H1 (cell line): ENCODE results near the gene NAA38. TPM values are rescaled to one million over a fixed set of nuclear protein-coding genes. Genes with fewer than 3 reads are reported as not detected.

Source experiments
- CTCF ChIA-PET: fragments of 300-600 bp; sonication (Branson Sonifier 250); formaldehyde crosslinking; loops from one replicate; lab custom pipeline; 2021; ENCODE audit not compliant: partially characterized antibody; lab: Charles Lee
- POLR2A ChIA-PET: fragments of 300-600 bp; sonication (Branson Sonifier 250); formaldehyde crosslinking; loops from one replicate; lab custom pipeline; 2021; ENCODE audit warnings: inconsistent platforms; ENCODE audit not compliant: partially characterized antibody; lab: Charles Lee
- DNase-seq, 2 experiments: peaks; one replicate each; pipeline versions ENCODE4 v3.0.0 to v3.0.0-alpha.2; 2010 to 2022; ENCODE audit warnings: low spot score in 2 of 2, low read depth in 1 of 2, mixed read lengths in 1 of 2
- FAIRE-seq: peaks from 2 replicates; lab custom pipeline; 2011; peaks lifted over from hg19 to GRCh38; lab: Jason Lieb, UNC
- H2AFZ ChIP-seq: 2 replicates; pipeline ENCODE4 v1.8.1; 2012; ENCODE audit warnings: low read length, inconsistent platforms
- H2AK5ac ChIP-seq: 2 replicates; pipeline ENCODE4 v1.6.1; 2013; ENCODE audit warnings: low read depth, low read length
- H2BK120ac ChIP-seq: replicated peaks from 2 replicates; pipeline ENCODE3; 2013; ENCODE audit warnings: low read depth, low read length, inconsistent platforms
- H2BK12ac ChIP-seq: 2 replicates; pipeline ENCODE4 v1.6.1; 2013; ENCODE audit warnings: low read depth, low read length
- H2BK15ac ChIP-seq: 2 replicates; pipeline ENCODE4 v1.6.1; 2013; ENCODE audit warnings: low read length
- H2BK20ac ChIP-seq: 2 replicates; pipeline ENCODE4 v1.6.1; 2013; ENCODE audit warnings: low read length
- H2BK5ac ChIP-seq: 2 replicates; pipeline ENCODE4 v1.6.1; 2013; ENCODE audit warnings: low read depth, low read length
- H3K14ac ChIP-seq: 2 replicates; pipeline ENCODE4 v1.6.1; 2013; ENCODE audit warnings: inconsistent platforms; ENCODE audit not compliant: insufficient read length
- H3K18ac ChIP-seq: 2 replicates; pipeline ENCODE4 v1.6.1; 2013; ENCODE audit warnings: low read length; ENCODE audit errors: extremely low read depth
- H3K23ac ChIP-seq: 2 replicates; pipeline ENCODE4 v1.6.1; 2013; ENCODE audit warnings: inconsistent platforms; ENCODE audit not compliant: insufficient read length
- H3K23me2 ChIP-seq: 2 replicates; pipeline ENCODE4 v1.6.1; 2013; ENCODE audit warnings: low read depth, low read length
- H3K27ac ChIP-seq: 2 replicates; pipeline ENCODE4 v1.6.1; 2011; ENCODE audit warnings: low read depth, low read length, inconsistent platforms
- H3K27me3 ChIP-seq, 4 experiments: replicated peaks in 1 of 4; 1 replicate in 1 of 4; 2 replicates in 3 of 4; pipeline versions ENCODE4 v1.6.1 to v1.8.1; 2011 to 2013; ENCODE audit warnings: low read length in 3 of 4, mild to moderate bottlenecking in 3 of 4, inconsistent platforms in 2 of 4, mixed read lengths in 2 of 4, moderate library complexity in 1 of 4; ENCODE audit not compliant: control insufficient read depth in 3 of 4, insufficient read depth in 3 of 4; ENCODE audit errors: extremely low read depth in 1 of 4
- H3K36me3 ChIP-seq, 4 experiments: 2 replicates each; pipeline versions ENCODE4 v1.6.1 to v1.8.1; 2011 to 2013; ENCODE audit warnings: mild to moderate bottlenecking in 4 of 4, low read length in 3 of 4, moderate library complexity in 2 of 4, control low read depth in 1 of 4, inconsistent platforms in 1 of 4; ENCODE audit not compliant: insufficient read depth in 4 of 4, control insufficient read depth in 2 of 4
- H3K4ac ChIP-seq: replicated peaks from 2 replicates; pipeline ENCODE3; 2013; ENCODE audit warnings: low read length, low read depth, mixed read lengths, inconsistent platforms; ENCODE audit not compliant: insufficient read length
- H3K4me1 ChIP-seq, 4 experiments: replicated peaks in 1 of 4; 1 replicate in 1 of 4; 2 replicates in 3 of 4; pipeline versions ENCODE4 v1.6.1 to v1.8.1; 2011 to 2013; ENCODE audit warnings: low read length in 3 of 4, inconsistent platforms in 2 of 4, mixed read lengths in 1 of 4; ENCODE audit not compliant: insufficient read depth in 4 of 4, control insufficient read depth in 3 of 4
- H3K4me2 ChIP-seq, 2 experiments: 2 replicates each; pipeline versions ENCODE4 v1.6.1 to v1.8.1; 2011 to 2013; ENCODE audit warnings: low read depth in 2 of 2, low read length in 2 of 2, control low read depth in 1 of 2, inconsistent platforms in 1 of 2, mild to moderate bottlenecking in 1 of 2; ENCODE audit not compliant: insufficient read depth in 1 of 2
- H3K4me3 ChIP-seq, 4 experiments: fragments of 200-600, 300-600 bp in 1 of 4; sonication (generic), shearing (Covaris generic), sonication (Bioruptor Twin) in 1 of 4; 2 replicates each; pipeline versions ENCODE4 v1.5.1 to v1.8.1; 2011 to 2016; ENCODE audit warnings: low read length in 4 of 4, low read depth in 3 of 4, control low read depth in 2 of 4, inconsistent platforms in 2 of 4, mild to moderate bottlenecking in 2 of 4, mixed read lengths in 1 of 4, moderate library complexity in 1 of 4; ENCODE audit not compliant: insufficient read depth in 2 of 4; ENCODE audit errors: extremely low read depth in 1 of 4
- H3K56ac ChIP-seq: replicated peaks from 2 replicates; pipeline ENCODE3; 2013; ENCODE audit warnings: low read depth, mild to moderate bottlenecking, mixed read lengths, low read length, inconsistent platforms; ENCODE audit not compliant: insufficient read length
- H3K79me1 ChIP-seq: 2 replicates; pipeline ENCODE4 v1.6.1; 2013; ENCODE audit warnings: low read depth, low read length, control low read depth
- H3K79me2 ChIP-seq, 2 experiments: 2 replicates each; pipeline versions ENCODE4 v1.6.1 to v1.8.1; 2012 to 2013; ENCODE audit warnings: low read length in 2 of 2, mild to moderate bottlenecking in 2 of 2, inconsistent platforms in 1 of 2; ENCODE audit not compliant: insufficient read depth in 2 of 2, control insufficient read depth in 1 of 2
- H3K9ac ChIP-seq, 4 experiments: replicated peaks in 1 of 4; 1 replicate in 1 of 4; 2 replicates in 3 of 4; pipeline versions ENCODE4 v1.6.1 to v1.8.1; 2011 to 2013; ENCODE audit warnings: low read depth in 3 of 4, low read length in 3 of 4, control low read depth in 2 of 4, mild to moderate bottlenecking in 2 of 4, moderate library complexity in 2 of 4, inconsistent platforms in 1 of 4; ENCODE audit errors: extremely low read depth in 1 of 4
- H3K9me3 ChIP-seq, 2 experiments: 2 replicates each; pipeline versions ENCODE4 v1.6.1 to v1.8.1; 2012 to 2013; ENCODE audit warnings: mild to moderate bottlenecking in 2 of 2, moderate library complexity in 2 of 2, control low read depth in 1 of 2, inconsistent platforms in 1 of 2, low read depth in 1 of 2, low read length in 1 of 2, mixed read lengths in 1 of 2; ENCODE audit not compliant: insufficient read depth in 2 of 2
- H4K20me1 ChIP-seq, 2 experiments: replicated peaks in 1 of 2; 2 replicates each; pipeline versions ENCODE3 to v1.8.1; 2011 to 2013; ENCODE audit warnings: inconsistent platforms in 2 of 2, low read length in 2 of 2, mild to moderate bottlenecking in 1 of 2; ENCODE audit not compliant: insufficient read depth in 2 of 2, control insufficient read depth in 1 of 2
- H4K5ac ChIP-seq: 2 replicates; pipeline ENCODE4 v1.6.1; 2013; ENCODE audit warnings: low read length, low read depth, mixed read lengths, inconsistent platforms; ENCODE audit not compliant: insufficient read length
- H4K8ac ChIP-seq: 2 replicates; pipeline ENCODE4 v1.8.0; 2013; ENCODE audit warnings: mild to moderate bottlenecking, moderate library complexity, low read length, inconsistent platforms; ENCODE audit not compliant: insufficient read depth; ENCODE audit errors: extremely low read depth
- H4K91ac ChIP-seq: replicated peaks from 2 replicates; pipeline ENCODE3; 2013; ENCODE audit warnings: low read length, mixed read lengths, inconsistent platforms; ENCODE audit not compliant: insufficient read length
- CEBPB ChIP-seq: IDR thresholded peaks from 2 replicates; pipeline ENCODE4 v1.6.1; 2012; ENCODE audit warnings: low read depth, low read length
- HDAC2 ChIP-seq, 2 experiments: fragments of 300-600 bp in 1 of 2; sonication (generic) in 1 of 2; IDR thresholded peaks; 2 replicates each; pipeline ENCODE4 v1.6.1; 2011 to 2012; ENCODE audit warnings: low read depth in 2 of 2, low read length in 2 of 2, mild to moderate bottlenecking in 2 of 2, moderate library complexity in 2 of 2, borderline replicate concordance in 1 of 2, inconsistent platforms in 1 of 2
- RAD21 ChIP-seq, 2 experiments: IDR thresholded peaks in 1 of 2; conservative IDR thresholded peaks in 1 of 2; 2 replicates each; pipeline ENCODE4 v1.6.1; 2011; ENCODE audit warnings: low read depth in 2 of 2, low read length in 2 of 2, improper control_type of control experiment in 1 of 2, inconsistent platforms in 1 of 2, mild to moderate bottlenecking in 1 of 2, moderate library complexity in 1 of 2
- RBBP5 ChIP-seq: IDR thresholded peaks from 2 replicates; pipeline ENCODE4 v1.7.1; 2012; ENCODE audit warnings: low read depth, mild to moderate bottlenecking, inconsistent platforms, low read length, moderate library complexity, borderline replicate concordance
- SAP30 ChIP-seq: fragments of 300-600 bp; sonication (generic); IDR thresholded peaks from 2 replicates; pipeline ENCODE4 v1.7.1; 2012; ENCODE audit warnings: low read length, moderate library complexity, mild to moderate bottlenecking, inconsistent platforms; ENCODE audit not compliant: insufficient read depth, insufficient replicate concordance
- SIX5 ChIP-seq: IDR thresholded peaks from 2 replicates; pipeline ENCODE4 v1.6.1; 2011; ENCODE audit warnings: mild to moderate bottlenecking, low read depth, low read length
- WGBS, 2 experiments: shearing (Covaris generic) in 1 of 2; methylation state at CpG; one replicate each; pipeline versions ENCODE4 v1.1.6 to v1.1.7; 2013 to 2015; ENCODE audit warnings: low lambda C conversion rate in 2 of 2, mixed read lengths in 2 of 2, inconsistent platforms in 1 of 2, low coverage in 1 of 2, missing lambda C conversion rate in 1 of 2; ENCODE audit not compliant: insufficient replicate concordance in 2 of 2, insufficient coverage in 1 of 2, insufficient read length in 1 of 2; ENCODE audit errors: extremely low coverage in 1 of 2, missing lambda C conversion rate in 1 of 2; 5-methylcytosine and 5-hydroxymethylcytosine counted together
- polyA plus RNA-seq, 7 experiments: library from polyadenylated mRNA; depleted of rRNA in 3 of 7; stranded (reverse) in 5 of 7; unstranded in 2 of 7; fragments of >200 nt in 5 of 7; fragments of 200-250 nt in 2 of 7; gene quantifications; 1 replicate in 5 of 7; 2 replicates in 1 of 7; 4 replicates in 1 of 7; pipeline versions ENCODE4 v1.2.1 to v1.2.3, GENCODE V29; 2011 to 2013; ENCODE audit warnings: missing spikeins in 2 of 7, mixed read lengths in 2 of 7
- total RNA-seq: library from RNA; stranded (reverse); fragmentation: NEBNext Ultra II Directional; extraction: Animal tissue kit (Norgen Biotek cat#: 25700); gene quantifications from 2 replicates; pipeline ENCODE4 v1.2.1, GENCODE V29; 2021
- TF ChIP-seq, protein P1 (sequence below): IDR thresholded peaks from 2 replicates; pipeline ENCODE4 v1.6.1; 2012; ENCODE audit warnings: low read length, inconsistent platforms

The NAA38 gene
- total and polyA plus RNA-seq, 2 of the 8 experiments (the other 6 are each of a cell fraction or from before 2014, with no cell fraction given): 30.2 to 109 TPM

DNA sequence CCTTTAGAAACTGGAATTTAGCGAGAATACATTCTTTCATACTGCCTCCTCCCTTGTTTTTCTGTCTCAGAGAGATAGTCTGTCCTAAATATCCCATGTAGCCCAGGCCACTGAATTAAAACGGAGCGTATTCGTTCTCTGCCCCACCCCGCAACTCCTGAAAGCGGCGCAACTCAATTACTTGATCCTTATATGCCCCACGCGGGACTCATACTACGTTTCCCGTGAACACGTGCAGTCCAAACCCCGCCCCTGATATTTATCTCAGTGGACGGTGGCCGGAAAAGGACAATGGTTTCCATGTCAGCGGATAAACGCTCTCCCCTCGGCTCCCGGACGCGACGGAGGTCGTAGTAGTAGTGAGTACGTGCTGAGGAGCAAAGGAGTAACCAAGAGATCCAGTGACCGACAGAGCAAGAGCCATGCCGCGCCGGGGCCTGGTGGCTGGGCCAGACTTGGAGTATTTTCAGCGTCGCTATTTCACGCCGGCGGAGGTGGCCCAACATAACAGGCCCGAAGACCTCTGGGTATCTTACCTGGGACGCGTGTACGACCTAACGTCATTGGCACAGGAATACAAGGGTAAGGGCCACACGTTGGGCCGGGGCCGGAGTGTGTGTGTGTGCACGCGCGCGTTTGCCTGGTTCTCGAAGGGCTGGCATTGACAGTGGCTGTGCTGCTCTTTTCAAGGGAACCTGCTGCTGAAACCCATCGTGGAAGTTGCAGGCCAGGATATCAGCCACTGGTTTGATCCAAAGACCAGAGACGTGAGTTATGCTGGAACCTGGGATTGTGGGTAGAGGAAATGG lies 558 bp upstream of the NAA38 start, which contains the start of gene CYB5D1:
Gene CYB5D1, plus strand, starts transcription at position 291 of the 809 bp plus-strand sequence. Its CDS starts 132 bp downstream, at position 423.
- POLR2A ChIA-PET: interaction anchor here (0.6 to 3.1 kb wide), 19 partner anchors 8 to 211 kb away, joined by 3 to 34 read pairs (median 4); partner anchors contain the start of genes DNAH2 and KDM6B
- H3K79me1 ChIP-seq: no peaks in the 10 kb centered on the region
- peak within 1 kb of the TSS; percentile 93 for H2BK12ac ChIP-seq
- H3K27me3 ChIP-seq: peaks cover 21 to 41% (median 36%) of the 10 kb centered on the region in 4 experiments
- CTCF ChIA-PET: interaction anchor here (0.8 to 2.7 kb wide), 8 partner anchors 11 to 159 kb away, joined by 3 to 7 read pairs (median 5); no protein-coding TSS in a partner anchor
- peak within 1 kb of the TSS; percentile 74 to 97 for H3K4me2 ChIP-seq
- no peaks in the 10 kb centered on the region for H3K9me3 ChIP-seq
- H4K5ac ChIP-seq: peak within 1 kb of the TSS; percentile 100
- H2AK5ac ChIP-seq: no peak within 1 kb of the TSS
- no peak for FAIRE-seq
- no peak within 1 kb of the TSS for H3K14ac ChIP-seq
- peak within 1 kb of the TSS; percentile 96 for H4K91ac ChIP-seq
- H3K36me3 ChIP-seq: no peaks in the 10 kb centered on the region
- H3K23ac ChIP-seq: no peak within 1 kb of the TSS
- H2BK120ac ChIP-seq: no peak within 1 kb of the TSS
- peak within 1 kb of the TSS; percentile 97 for H3K27ac ChIP-seq
- peaks cover 0 to 26% (median 22%) of the 10 kb centered on the region in 4 experiments; a peak in 6 of 7 replicates for H3K4me1 ChIP-seq
- peaks cover 0 to 10% of the 10 kb centered on the region in 2 experiments for H4K20me1 ChIP-seq
- H4K8ac ChIP-seq: peak within 1 kb of the TSS; percentile 99; the same call in 1 of the 2 replicates
- peak within 1 kb of the TSS; percentile 96 for H2BK5ac ChIP-seq
- peak within 1 kb of the TSS; percentile 100 for H3K18ac ChIP-seq
- DNase-seq: peak in 1 of 2 experiments; percentile 91
- peak within 1 kb of the TSS; percentile 99; the same call in 1 of the 2 replicates for H2BK15ac ChIP-seq
- peak within 1 kb of the TSS; percentile 70 to 86 (median 80) for H3K4me3 ChIP-seq
- H3K9ac ChIP-seq: peak within 1 kb of the TSS; percentile 64 to 95 (median 88)
- H3K23me2 ChIP-seq: peaks cover 20% of the 10 kb centered on the region
- H3K79me2 ChIP-seq: peaks cover 0 to 5% of the 10 kb centered on the region in 2 experiments; a peak in 1 of 4 replicates
- H3K4ac ChIP-seq: peak within 1 kb of the TSS; percentile 93
- peak within 1 kb of the TSS; percentile 84 for H3K56ac ChIP-seq
- 3% methylated on average over 46 of the region's 48 CpGs; no CpG with 5 or more reads in 1 of the 2 experiments for WGBS, 2 experiments
- H2BK20ac ChIP-seq: peak within 1 kb of the TSS; percentile 99; the same call in 1 of the 2 replicates
- peak within 1 kb of the TSS; percentile 100 for H2AFZ ChIP-seq
- TF ChIP-seq SIX5 (no peak), SAP30 (peak; percentile 89), HDAC2 (IDR thresholded peaks at IDR 0.05; ENCODE audit: borderline replicate concordance in 1 of 2, low read depth in 2 of 2, low read length in 2 of 2) (peak; percentile 47 to 97; a peak in 3 of 4 replicates), RAD21 (IDR thresholded peaks at IDR 0.05 in 1 of 2, conservative IDR thresholded peaks at IDR 0.05 in 1 of 2; ENCODE audit: low read depth in 2 of 2, low read length in 2 of 2) (no peak), CEBPB (no peak; the same call in 1 of the 2 replicates), RBBP5 (peak; percentile 62)
- TF ChIP-seq, protein P1, sequence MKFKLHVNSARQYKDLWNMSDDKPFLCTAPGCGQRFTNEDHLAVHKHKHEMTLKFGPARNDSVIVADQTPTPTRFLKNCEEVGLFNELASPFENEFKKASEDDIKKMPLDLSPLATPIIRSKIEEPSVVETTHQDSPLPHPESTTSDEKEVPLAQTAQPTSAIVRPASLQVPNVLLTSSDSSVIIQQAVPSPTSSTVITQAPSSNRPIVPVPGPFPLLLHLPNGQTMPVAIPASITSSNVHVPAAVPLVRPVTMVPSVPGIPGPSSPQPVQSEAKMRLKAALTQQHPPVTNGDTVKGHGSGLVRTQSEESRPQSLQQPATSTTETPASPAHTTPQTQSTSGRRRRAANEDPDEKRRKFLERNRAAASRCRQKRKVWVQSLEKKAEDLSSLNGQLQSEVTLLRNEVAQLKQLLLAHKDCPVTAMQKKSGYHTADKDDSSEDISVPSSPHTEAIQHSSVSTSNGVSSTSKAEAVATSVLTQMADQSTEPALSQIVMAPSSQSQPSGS: peak; percentile 85; the same call in 1 of the 2 replicates
